OCI-LY3 (cell line): ENCODE results near the gene WDR72.

Experiments
- H2AFZ ChIP-seq: fragments of 200-600, 300-600 bp; shearing (Covaris generic); 2 replicates; pipeline ENCODE4 v1.6.0; 2014; ENCODE audit warnings: antibody characterized with exemption, low read depth, low read length
- H3K27ac ChIP-seq: fragments of 200-600, 300-600 bp; sonication (generic); 2 replicates; pipeline ENCODE4 v1.5.1; 2014; ENCODE audit warnings: mild to moderate bottlenecking, low read length, moderate library complexity, mixed read lengths
- H3K27me3 ChIP-seq: fragments of 200-600, 300-600 bp; sonication (generic); 2 replicates; pipeline ENCODE4 v1.6.1; 2014; ENCODE audit warnings: low read depth, low read length, mixed read lengths
- H3K36me3 ChIP-seq: fragments of 200-600, 300-600 bp; sonication (generic); replicated peaks from 2 replicates; pipeline ENCODE3; 2014; ENCODE audit warnings: low read depth, low read length, mixed read lengths
- H3K4me1 ChIP-seq: fragments of 300-600, 200-600 bp; sonication (generic); 2 replicates; pipeline ENCODE4 v1.6.1; 2014; ENCODE audit warnings: low read length, mixed read lengths
- H3K4me2 ChIP-seq: fragments of 200-600, 300-600 bp; sonication (generic); 2 replicates; pipeline ENCODE4 v1.6.1; 2014; ENCODE audit warnings: low read length, mixed read lengths
- H3K4me3 ChIP-seq: fragments of 300-600, 200-600 bp; sonication (generic); 2 replicates; pipeline ENCODE4 v1.5.1; 2014; ENCODE audit warnings: antibody characterized with exemption, mild to moderate bottlenecking, low read length, moderate library complexity
- H3K79me2 ChIP-seq: fragments of 300-600, 200-600 bp; shearing (Covaris generic); 2 replicates; pipeline ENCODE4 v1.6.1; 2014; ENCODE audit warnings: mild to moderate bottlenecking, low read length, mixed read lengths
- H3K9ac ChIP-seq: fragments of 300-600, 200-600 bp; shearing (Covaris generic); 2 replicates; pipeline ENCODE4 v1.6.0; 2014; ENCODE audit warnings: mild to moderate bottlenecking, low read length, moderate library complexity
- H3K9me3 ChIP-seq: fragments of 200-600, 300-600 bp; shearing (Covaris generic); 2 replicates; pipeline ENCODE4 v1.6.1; 2014; ENCODE audit warnings: low read length, mixed read lengths; ENCODE audit not compliant: insufficient read depth
- H4K20me1 ChIP-seq: fragments of 200-600, 300-600 bp; sonication (generic); 2 replicates; pipeline ENCODE4 v1.6.1; 2016; ENCODE audit warnings: low read length, mixed read lengths; ENCODE audit not compliant: insufficient read depth
- CTCF ChIP-seq: fragments of 200-600, 300-600 bp; sonication (generic); IDR thresholded peaks from 2 replicates; pipeline ENCODE4 v1.5.1; 2014; ENCODE audit warnings: antibody characterized with exemption, low read length, low read depth
- EZH2phosphoT487 ChIP-seq: fragments of 200-600 bp; shearing (Covaris generic); IDR thresholded peaks from 2 replicates; pipeline ENCODE4 v1.6.1; 2018; ENCODE audit warnings: antibody characterized with exemption, mixed run types, low read depth

The WDR72 gene

DNA sequence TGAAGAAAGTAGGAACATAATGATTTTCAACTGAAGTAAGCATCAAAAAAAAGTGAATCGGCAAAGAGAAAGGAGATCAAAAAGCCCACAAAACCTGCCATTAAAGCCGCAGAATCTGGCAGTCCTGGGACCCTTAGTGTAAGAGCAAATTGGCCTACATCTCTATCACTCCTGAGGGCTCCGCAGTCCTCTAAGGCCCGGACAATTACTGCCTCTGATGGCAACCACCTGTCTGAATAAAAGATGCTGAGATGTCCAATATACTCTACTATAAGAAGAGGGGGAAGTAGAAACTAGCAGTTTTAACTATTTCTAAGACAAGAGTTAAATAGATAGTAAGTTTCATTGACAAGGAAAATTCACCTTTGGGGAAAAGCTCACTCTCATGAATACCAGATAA is 20.3 kb downstream of the WDR72 start:
- Histone ChIP-seq H3K9me3 (no peaks in the 10 kb centered on the region), H3K4me1 (no peaks in the 10 kb centered on the region), H3K36me3 (no peaks in the 10 kb centered on the region), H3K79me2 (no peaks in the 10 kb centered on the region), H2AFZ (no peak overlapping the region), H3K27me3 (no peaks in the 10 kb centered on the region), H3K9ac (no peak overlapping the region), H3K27ac (no peak overlapping the region), H3K4me2 (no peak overlapping the region), H3K4me3 (no peak overlapping the region), H4K20me1 (no peaks in the 10 kb centered on the region)
- TF ChIP-seq CTCF (no peak), EZH2phosphoT487 (no peak)

GRCh38 chr15:53721334-53722087 is 38.0 kb downstream of the WDR72 start:
- no peak for TF ChIP-seq EZH2phosphoT487
- TF ChIP-seq CTCF, result no peak
- Histone ChIP-seq H3K4me3 (no peak overlapping the region), H3K4me2 (no peak overlapping the region), H3K27ac (no peak overlapping the region), H4K20me1 (no peaks in the 10 kb centered on the region), H3K36me3 (no peaks in the 10 kb centered on the region), H3K27me3 (0 out of 2 replicates have a peak, but pooled peaks cover 12% of the 10 kb centered on the region), H3K79me2 (no peaks in the 10 kb centered on the region), H3K9ac (no peak overlapping the region), H3K9me3 (no peaks in the 10 kb centered on the region), H3K4me1 (no peaks in the 10 kb centered on the region), H2AFZ (no peak overlapping the region)

DNA sequence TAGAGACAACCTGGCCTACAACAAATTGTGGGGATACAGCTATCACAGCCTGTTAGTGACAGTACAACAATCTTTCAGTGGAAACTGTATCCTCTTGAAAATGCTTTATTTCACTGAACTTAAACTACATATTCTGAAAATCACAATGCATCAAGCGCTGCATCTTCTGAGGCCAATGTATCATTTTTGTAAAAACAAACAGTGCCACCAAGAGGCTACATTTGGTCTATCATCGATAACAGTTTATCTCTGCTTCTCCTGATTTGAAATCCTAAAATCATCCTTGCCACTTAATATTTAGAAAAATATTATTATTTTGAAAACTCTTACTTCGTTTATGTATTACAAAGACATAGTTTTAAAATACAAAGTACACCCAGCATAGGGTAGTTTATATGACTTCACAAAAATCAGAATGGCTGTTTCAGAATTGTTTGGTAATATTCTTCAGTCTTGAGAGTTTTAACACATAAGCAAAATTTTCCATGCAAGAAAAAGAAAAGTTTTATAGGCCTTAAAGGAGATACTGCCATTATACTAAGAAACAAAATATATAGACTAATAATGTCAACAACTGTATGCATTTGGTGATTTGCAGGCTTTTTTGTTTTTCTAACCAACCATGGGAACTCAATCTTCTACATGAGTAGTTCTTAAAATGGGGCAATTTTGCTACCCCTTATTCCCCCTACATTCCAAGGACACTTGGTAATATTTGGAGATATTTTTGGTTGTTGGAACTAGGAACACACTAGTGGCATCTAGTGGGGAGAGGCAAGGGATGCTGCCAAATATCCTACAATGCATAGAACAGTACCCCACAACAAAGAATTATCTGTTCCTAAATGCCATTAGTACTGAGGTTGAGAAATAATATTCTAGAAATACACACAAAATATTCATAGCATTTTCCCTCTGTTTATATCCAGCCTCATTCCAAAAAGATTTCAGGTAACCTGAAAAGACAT is 42.3 kb downstream of the WDR72 start:
- Histone ChIP-seq H3K9me3 (no peaks in the 10 kb centered on the region), H3K79me2 (no peaks in the 10 kb centered on the region), H4K20me1 (no peaks in the 10 kb centered on the region), H3K36me3 (no peaks in the 10 kb centered on the region), H3K27ac (no peak overlapping the region), H3K27me3 (0 out of 2 replicates have a peak, but pooled peaks cover 21% of the 10 kb centered on the region), H3K4me1 (peaks cover 15% of the 10 kb centered on the region), H3K4me2 (no peak overlapping the region), H3K4me3 (no peak overlapping the region), H2AFZ (no peak overlapping the region), H3K9ac (no peak overlapping the region)
- TF ChIP-seq EZH2phosphoT487, result no peak
- peak; percentile 58 for TF ChIP-seq CTCF

GRCh38 chr15:53713218-53713617 is 46.2 kb downstream of the WDR72 start:
- Histone ChIP-seq H3K27ac (no peak overlapping the region), H3K36me3 (no peaks in the 10 kb centered on the region), H3K4me2 (no peak overlapping the region), H3K4me3 (no peak overlapping the region), H3K4me1 (peaks cover 23% of the 10 kb centered on the region), H3K79me2 (no peaks in the 10 kb centered on the region), H2AFZ (no peak overlapping the region), H3K9ac (no peak overlapping the region), H3K9me3 (no peaks in the 10 kb centered on the region), H4K20me1 (no peaks in the 10 kb centered on the region), H3K27me3 (peaks cover 39% of the 10 kb centered on the region)
- TF ChIP-seq EZH2phosphoT487 (no peak), CTCF (no peak)
